CD8-positive, alpha-beta memory T cell (primary cell): ENCODE measurements around the gene TENT4B. TPM values are rescaled to one million over a fixed set of nuclear protein-coding genes. Genes with fewer than 3 reads are reported as not detected.
A peak's percentile ranks its signal among the peaks of the same experiment; 100 is the strongest.

Experiments used
- CTCF ChIA-PET: fragments of 350-600 bp; sonication (Branson Sonifier 250); formaldehyde crosslinking; loops from one replicate; lab custom pipeline; 2021; ENCODE audit warnings: antibody characterized with exemption; lab: Charles Lee
- POLR2A ChIA-PET: fragments of 350-600 bp; sonication (Branson Sonifier 250); formaldehyde crosslinking; loops from one replicate; lab custom pipeline; 2021; ENCODE audit warnings: antibody characterized with exemption; lab: Charles Lee
- DNase-seq, 5 donors: peaks; one replicate each; pipeline versions ENCODE4 v3.0.0 to v3.0.0-alpha.2; 2020 to 2022; ENCODE audit warnings: mixed read lengths in 1 of 5
- H3K27ac ChIP-seq: one replicate; pipeline ENCODE4 v1.7.0; 2013; ENCODE audit warnings: low read depth, mild to moderate bottlenecking, low read length, moderate library complexity
- H3K27me3 ChIP-seq: 2 replicates; pipeline ENCODE4 v1.7.0; 2013; ENCODE audit warnings: low read length, mild to moderate bottlenecking; ENCODE audit not compliant: insufficient read depth, poor library complexity, severe bottlenecking
- H3K36me3 ChIP-seq: 2 replicates; pipeline ENCODE4 v1.7.0; 2013; ENCODE audit warnings: mild to moderate bottlenecking, low read length, moderate library complexity; ENCODE audit not compliant: insufficient read depth
- H3K4me1 ChIP-seq: 2 replicates; pipeline ENCODE4 v1.7.0; 2013; ENCODE audit warnings: mild to moderate bottlenecking, low read length, moderate library complexity; ENCODE audit not compliant: insufficient read depth
- H3K4me3 ChIP-seq: 2 replicates; pipeline ENCODE4 v1.7.0; 2013; ENCODE audit warnings: mild to moderate bottlenecking, low read length
- H3K9me3 ChIP-seq: 2 replicates; pipeline ENCODE4 v1.7.0; 2013; ENCODE audit warnings: mild to moderate bottlenecking, low read length
- H3K27ac Mint-ChIP-seq, 8 donors: one replicate each; pipeline ENCODE4 v1.8.0; 2020 to 2021; ENCODE audit warnings: mixed read lengths in 8 of 8, mild to moderate bottlenecking in 6 of 8, inconsistent platforms in 3 of 8, moderate library complexity in 3 of 8
- H3K27me3 Mint-ChIP-seq, 2 donors: one replicate each; pipeline ENCODE4 v1.8.0; 2020 to 2021; ENCODE audit warnings: mixed read lengths in 2 of 2, mild to moderate bottlenecking in 1 of 2, moderate library complexity in 1 of 2
- H3K36me3 Mint-ChIP-seq, 3 donors: one replicate each; pipeline ENCODE4 v1.8.0; 2020 to 2021; ENCODE audit warnings: mixed read lengths in 3 of 3, inconsistent platforms in 1 of 3, mild to moderate bottlenecking in 1 of 3
- H3K4me1 Mint-ChIP-seq, 3 donors: one replicate each; pipeline ENCODE4 v1.8.0; 2020 to 2021; ENCODE audit warnings: mixed read lengths in 3 of 3, inconsistent platforms in 1 of 3, mild to moderate bottlenecking in 1 of 3
- H3K4me3 Mint-ChIP-seq, 7 donors: one replicate each; pipeline ENCODE4 v1.8.0; 2020 to 2021; ENCODE audit warnings: mixed read lengths in 7 of 7, mild to moderate bottlenecking in 6 of 7, moderate library complexity in 4 of 7, inconsistent platforms in 2 of 7
- H3K9me3 Mint-ChIP-seq, 5 donors: one replicate each; pipeline ENCODE4 v1.8.0; 2020 to 2022; ENCODE audit warnings: mixed read lengths in 5 of 5, mild to moderate bottlenecking in 3 of 5, moderate library complexity in 2 of 5, inconsistent platforms in 1 of 5
- polyA plus RNA-seq: library from polyadenylated mRNA; unstranded; fragments of 300-500 nt; fragmentation: Illumina TruSeq; gene quantifications from one replicate; pipeline ENCODE4 v1.2.3, GENCODE V29; 2021
- total RNA-seq, 2 experiments: library from RNA; stranded (reverse); gene quantifications; one replicate each; pipeline ENCODE4 v1.2.3, GENCODE V29; 2021

Gene TENT4B
- total and polyA plus RNA-seq, 3 experiments from 2014 or later = 5.6 to 23.0 (median 21.6) TPM

DNA sequence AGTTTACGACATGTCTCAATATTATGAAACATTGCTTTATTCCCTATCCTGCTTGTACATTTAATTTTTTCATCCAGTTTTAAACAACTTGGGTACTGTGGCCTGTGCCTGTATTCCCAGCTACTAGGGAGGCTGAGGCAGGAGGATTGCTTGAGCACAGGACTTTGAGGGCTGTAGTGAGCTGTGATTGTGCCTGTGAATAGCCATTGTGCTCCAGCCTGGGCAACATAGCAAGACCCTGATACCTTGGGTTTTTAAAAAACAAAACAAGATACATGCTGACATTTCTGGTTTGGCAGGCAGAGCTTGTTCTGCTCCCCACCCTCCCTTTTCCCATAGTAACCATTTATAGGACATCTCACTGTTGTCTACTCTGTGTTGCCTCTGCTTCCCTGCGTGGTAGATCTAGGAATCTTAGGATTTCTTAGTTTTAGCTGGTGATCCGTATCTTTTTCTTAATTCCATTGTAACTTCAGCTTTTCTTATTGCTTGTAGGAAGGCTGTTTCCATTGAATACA, 35.6 kb downstream of the TENT4B start:
- ChIA-PET POLR2A (no interaction called here), CTCF (interaction anchor here (1.0 to 1.5 kb wide), 2 partner anchors 107 to 164 kb away, joined by 3 read pairs; partner anchors contain the start of gene CNEP1R1)
- Histone ChIP-seq H3K36me3 (no peaks in the 10 kb centered on the region), H3K4me1 (peaks cover 22% of the 10 kb centered on the region), H3K9me3 (no peaks in the 10 kb centered on the region), H3K27me3 (no peaks in the 10 kb centered on the region), H3K27ac (no peak overlapping the region), H3K4me3 (no peak overlapping the region)
- peaks cover 0 to 2% (median 2%) of the 10 kb centered on the region in 3 donors for H3K36me3 Mint-ChIP-seq
- no peaks in the 10 kb centered on the region for H3K27me3 Mint-ChIP-seq
- DNase-seq = no peak
- H3K27ac Mint-ChIP-seq = peak overlapping the region in 3 of 8 donors; percentile 18 to 36 (median 21)
- H3K4me3 Mint-ChIP-seq = no peak overlapping the region
- peaks cover 56 to 79% (median 69%) of the 10 kb centered on the region in 3 donors for H3K4me1 Mint-ChIP-seq
- no peaks in the 10 kb centered on the region for H3K9me3 Mint-ChIP-seq

DNA sequence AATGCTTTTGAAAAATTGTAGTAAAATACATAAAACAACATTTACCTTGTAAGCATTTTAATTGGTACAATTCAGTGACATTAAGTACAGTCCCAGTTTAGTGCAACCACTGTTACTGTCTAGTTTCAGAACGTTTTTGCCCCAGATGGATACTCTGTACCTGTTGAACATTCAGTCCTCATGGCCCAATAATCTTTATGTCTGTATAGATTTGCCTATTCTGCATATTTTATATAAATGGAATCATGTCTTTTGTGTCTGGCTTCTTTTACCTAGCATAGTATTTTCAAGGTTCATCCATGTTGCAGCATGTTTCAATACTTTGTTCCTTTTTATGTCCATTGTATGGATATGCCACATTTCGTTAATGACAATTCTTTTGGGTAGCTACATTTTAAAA, 37.2 kb downstream of the TENT4B start:
- ChIA-PET POLR2A (no interaction called here), CTCF (no interaction called here)
- Mint-ChIP-seq H3K4me1 (peaks cover 52 to 76% (median 68%) of the 10 kb centered on the region in 3 donors), H3K36me3 (peaks cover 0 to 3% (median 2%) of the 10 kb centered on the region in 3 donors), H3K9me3 (no peaks in the 10 kb centered on the region), H3K27me3 (no peaks in the 10 kb centered on the region), H3K27ac (peak overlapping the region in 1 of 8 donors; percentile 0), H3K4me3 (no peak overlapping the region)
- no peaks in the 10 kb centered on the region for H3K27me3 ChIP-seq
- H3K9me3 ChIP-seq = no peaks in the 10 kb centered on the region
- no peaks in the 10 kb centered on the region for H3K36me3 ChIP-seq
- H3K27ac ChIP-seq = no peak overlapping the region
- H3K4me3 ChIP-seq = no peak overlapping the region
- peaks cover 27% of the 10 kb centered on the region for H3K4me1 ChIP-seq
- no peak for DNase-seq

DNA sequence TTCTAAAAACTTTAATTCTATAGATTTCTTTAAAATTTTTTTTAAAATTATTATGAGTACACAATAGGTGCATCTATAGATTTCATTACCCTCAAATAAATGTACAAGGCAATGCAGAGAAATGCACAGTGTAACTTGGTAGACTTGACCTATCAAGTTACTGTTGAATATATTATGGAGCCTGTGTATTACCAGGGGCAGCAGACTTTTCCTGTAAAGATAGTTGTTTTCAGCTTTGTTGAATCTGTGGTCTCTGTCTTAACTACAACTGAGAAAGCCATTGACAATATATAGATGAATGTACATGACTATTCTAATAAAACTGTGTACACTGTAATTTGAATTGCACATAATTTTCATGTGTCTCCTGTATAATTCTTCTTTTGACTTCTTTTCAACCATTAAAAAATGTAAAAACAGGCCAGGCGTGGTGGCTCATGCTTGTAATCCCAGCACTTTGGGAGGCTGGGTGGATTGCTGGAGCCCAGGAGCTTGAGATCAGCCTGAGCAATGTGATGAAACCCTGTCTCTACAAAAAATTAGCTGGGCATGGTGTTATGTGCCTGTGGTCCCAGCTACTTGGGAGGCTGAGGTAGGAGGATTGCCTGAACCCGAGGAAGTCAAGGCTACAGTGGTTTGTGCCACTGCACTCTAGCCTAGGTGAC, 39.4 kb downstream of the TENT4B start:
- H3K4me3 Mint-ChIP-seq = peak overlapping the region in 1 of 7 donors; percentile 79
- POLR2A ChIA-PET = interaction anchor here (0.7 kb wide), 1 partner anchor 18 kb away, joined by 5 read pairs; no protein-coding TSS in a partner anchor
- Histone ChIP-seq H3K4me3 (no peak overlapping the region), H3K27me3 (no peaks in the 10 kb centered on the region), H3K36me3 (no peaks in the 10 kb centered on the region), H3K27ac (no peak overlapping the region), H3K4me1 (peaks cover 46% of the 10 kb centered on the region), H3K9me3 (no peaks in the 10 kb centered on the region)
- DNase-seq = no peak
- H3K27ac Mint-ChIP-seq = peak overlapping the region in 3 of 8 donors; percentile 10 to 70 (median 61)
- CTCF ChIA-PET = no interaction called here
- no peaks in the 10 kb centered on the region for H3K9me3 Mint-ChIP-seq
- peaks cover 0 to 3% (median 0%) of the 10 kb centered on the region in 3 donors for H3K36me3 Mint-ChIP-seq
- H3K4me1 Mint-ChIP-seq = peaks cover 60 to 81% (median 79%) of the 10 kb centered on the region in 3 donors
- H3K27me3 Mint-ChIP-seq = no peaks in the 10 kb centered on the region

DNA sequence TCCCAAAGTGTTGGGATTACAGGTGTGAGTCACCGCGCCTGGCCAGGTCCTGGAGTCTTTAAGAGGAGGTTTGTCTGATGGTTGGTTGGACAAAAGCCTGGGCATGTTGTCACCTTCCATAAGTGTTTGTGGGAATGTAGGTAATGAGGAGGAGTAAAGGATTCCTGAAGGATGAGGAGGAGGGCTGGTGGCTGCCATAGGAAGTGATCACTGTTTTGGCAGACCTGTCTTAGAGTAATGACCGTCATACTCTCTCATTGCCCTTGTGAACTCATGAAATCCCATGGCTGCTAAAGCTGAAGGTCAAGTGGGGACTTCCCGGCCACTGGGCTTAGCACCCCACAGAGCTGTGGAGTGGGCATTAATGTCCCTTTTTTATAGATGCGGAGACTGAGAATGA, 40.5 kb downstream of the TENT4B start:
- H3K36me3 ChIP-seq = no peaks in the 10 kb centered on the region
- H3K27me3 Mint-ChIP-seq = no peaks in the 10 kb centered on the region
- H3K4me1 ChIP-seq = peaks cover 40% of the 10 kb centered on the region
- no peaks in the 10 kb centered on the region for H3K27me3 ChIP-seq
- ChIA-PET CTCF (interaction anchor here (0.6 kb wide), 1 partner anchor 59 kb away, joined by 3 read pairs; no protein-coding TSS in a partner anchor), POLR2A (no interaction called here)
- peaks cover 57 to 80% (median 79%) of the 10 kb centered on the region in 3 donors for H3K4me1 Mint-ChIP-seq
- H3K27ac Mint-ChIP-seq = peak overlapping the region in 5 of 8 donors; percentile 28 to 53 (median 51)
- no peak overlapping the region for H3K4me3 Mint-ChIP-seq
- no peak overlapping the region for H3K27ac ChIP-seq
- H3K9me3 Mint-ChIP-seq = no peaks in the 10 kb centered on the region
- no peak for DNase-seq
- H3K9me3 ChIP-seq = no peaks in the 10 kb centered on the region
- peaks cover 0 to 3% (median 0%) of the 10 kb centered on the region in 3 donors for H3K36me3 Mint-ChIP-seq
- no peak overlapping the region for H3K4me3 ChIP-seq

DNA sequence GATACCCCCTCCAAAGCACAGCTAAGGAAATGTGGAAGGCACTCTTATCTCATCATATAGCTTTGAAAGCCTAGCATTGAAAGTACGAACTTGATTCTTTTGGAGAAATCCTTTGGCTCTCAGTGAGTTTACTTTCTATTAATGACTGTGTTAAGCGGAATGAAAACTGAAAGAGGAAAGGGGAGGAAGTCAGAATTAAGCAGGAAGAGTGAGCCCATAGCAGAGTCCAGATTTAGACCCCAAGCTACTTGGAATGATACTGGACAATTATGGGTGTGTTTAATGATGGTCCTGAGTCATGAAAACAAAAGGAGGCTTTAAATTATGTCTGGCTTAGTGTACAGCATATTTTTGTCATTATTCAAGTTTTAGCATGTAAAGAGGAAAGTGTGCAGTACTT, 42.2 kb downstream of the TENT4B start:
- no peaks in the 10 kb centered on the region for H3K27me3 Mint-ChIP-seq
- no peak overlapping the region for H3K4me3 ChIP-seq
- peaks cover 31% of the 10 kb centered on the region for H3K4me1 ChIP-seq
- no peaks in the 10 kb centered on the region for H3K36me3 ChIP-seq
- no peaks in the 10 kb centered on the region for H3K9me3 ChIP-seq
- H3K4me3 Mint-ChIP-seq = peak overlapping the region in 3 of 7 donors; percentile 9 to 41 (median 9)
- DNase-seq = no peak
- ChIA-PET CTCF (interaction anchor here (1.2 to 2.9 kb wide), 2 partner anchors 17 to 160 kb away, joined by 3 to 18 read pairs; no protein-coding TSS in a partner anchor), POLR2A (no interaction called here)
- peak overlapping the region in 7 of 8 donors; percentile 22 to 86 (median 44) for H3K27ac Mint-ChIP-seq
- H3K9me3 Mint-ChIP-seq = no peaks in the 10 kb centered on the region
- peaks cover 57 to 83% (median 82%) of the 10 kb centered on the region in 3 donors for H3K4me1 Mint-ChIP-seq
- no peak overlapping the region for H3K27ac ChIP-seq
- peaks cover 0 to 3% (median 1%) of the 10 kb centered on the region in 3 donors for H3K36me3 Mint-ChIP-seq
- H3K27me3 ChIP-seq = no peaks in the 10 kb centered on the region

DNA sequence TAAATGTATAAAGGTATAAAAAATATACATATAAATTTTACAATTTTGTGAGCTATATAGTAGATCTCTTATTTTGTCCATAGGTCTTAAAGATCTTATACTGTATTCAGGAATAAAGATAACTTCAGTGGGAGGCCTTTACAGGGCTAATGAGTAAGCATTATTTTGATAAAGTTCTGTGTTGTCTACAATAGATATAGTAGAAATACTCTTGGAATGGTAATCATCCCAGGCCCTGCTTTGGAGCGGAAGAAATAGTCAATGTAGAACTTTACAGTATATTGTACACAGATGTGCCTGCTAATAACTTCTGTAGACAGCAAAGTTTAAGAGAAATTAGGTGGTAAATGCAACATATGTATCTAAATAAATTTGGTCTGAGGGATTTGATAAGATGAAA, 42.6 kb downstream of the TENT4B start:
- Histone ChIP-seq H3K36me3 (no peaks in the 10 kb centered on the region), H3K4me1 (peaks cover 27% of the 10 kb centered on the region), H3K4me3 (no peak overlapping the region), H3K9me3 (no peaks in the 10 kb centered on the region), H3K27ac (no peak overlapping the region), H3K27me3 (no peaks in the 10 kb centered on the region)
- Mint-ChIP-seq H3K36me3 (peaks cover 0 to 3% (median 1%) of the 10 kb centered on the region in 3 donors), H3K4me3 (peak overlapping the region in 1 of 7 donors; percentile 30), H3K9me3 (no peaks in the 10 kb centered on the region), H3K27ac (peak overlapping the region in 3 of 8 donors; percentile 35 to 86 (median 44)), H3K4me1 (peaks cover 55 to 82% (median 82%) of the 10 kb centered on the region in 3 donors), H3K27me3 (no peaks in the 10 kb centered on the region)
- DNase-seq = no peak
- ChIA-PET CTCF (interaction anchor here (1.2 to 2.9 kb wide), 2 partner anchors 16 to 159 kb away, joined by 3 to 18 read pairs; no protein-coding TSS in a partner anchor), POLR2A (no interaction called here)

DNA sequence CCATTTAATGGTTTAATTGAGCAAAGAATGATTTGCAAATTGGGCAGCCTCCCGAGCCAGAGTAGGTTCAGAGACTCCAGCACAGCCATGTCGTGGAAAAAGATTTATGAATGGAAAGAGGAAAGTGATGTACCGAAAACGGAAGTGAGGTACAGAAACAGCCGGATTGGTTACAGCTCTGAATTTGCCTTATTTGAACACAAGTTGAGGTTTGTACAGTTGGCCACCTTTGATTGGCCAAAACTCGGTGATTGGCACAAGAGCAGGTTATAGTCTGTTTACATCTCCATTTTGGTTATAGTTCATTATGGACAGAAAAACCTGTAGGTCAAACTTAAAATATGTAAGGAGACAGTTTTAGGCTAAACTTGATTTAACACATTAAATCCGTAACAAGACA, 44.5 kb downstream of the TENT4B start:
- no peak for DNase-seq
- Mint-ChIP-seq H3K36me3 (peaks cover 0 to 3% (median 1%) of the 10 kb centered on the region in 3 donors), H3K9me3 (no peaks in the 10 kb centered on the region), H3K4me3 (no peak overlapping the region), H3K27me3 (no peaks in the 10 kb centered on the region), H3K27ac (no peak overlapping the region), H3K4me1 (peaks cover 57 to 88% (median 87%) of the 10 kb centered on the region in 3 donors)
- Histone ChIP-seq H3K4me3 (no peak overlapping the region), H3K4me1 (peaks cover 38% of the 10 kb centered on the region), H3K27me3 (no peaks in the 10 kb centered on the region), H3K9me3 (no peaks in the 10 kb centered on the region), H3K36me3 (no peaks in the 10 kb centered on the region), H3K27ac (no peak overlapping the region)
- CTCF ChIA-PET = interaction anchor here (2.9 kb wide), 2 partner anchors 13 to 14 kb away, joined by 10 to 18 read pairs; no protein-coding TSS in a partner anchor
- POLR2A ChIA-PET = no interaction called here
